Endothelial cell of umbilical vein (primary cell): ENCODE data around the gene RIMKLB. TPM values are rescaled to one million over a fixed set of nuclear protein-coding genes. Genes with fewer than 3 reads are reported as not detected.

Experiments used
- BruUV-seq: library from RNA; stranded (reverse); fragments of 400-500 nt; replicated peaks from 2 replicates; lab custom pipeline; 2021; lab: Mats Ljungman, UMichigan
- CTCF ChIA-PET: fragments of 300-600, 350-600 bp; sonication (Branson Sonifier 250); formaldehyde crosslinking; loops from one replicate; lab custom pipeline; 2021; ENCODE audit warnings: antibody characterized with exemption, inconsistent platforms; lab: Charles Lee
- POLR2A ChIA-PET: fragments of 300-600, 350-600 bp; sonication (Branson Sonifier 250); formaldehyde crosslinking; loops from one replicate; lab custom pipeline; 2021; ENCODE audit warnings: antibody characterized with exemption, inconsistent platforms; lab: Charles Lee
- DNase-seq: peaks from one replicate; pipeline ENCODE4 v3.0.0-alpha.2; 2011; ENCODE audit warnings: low read depth, low spot score
- FAIRE-seq: peaks from 2 replicates; lab custom pipeline; 2011; peaks lifted over from hg19 to GRCh38; lab: Jason Lieb, UNC
- H2AFZ ChIP-seq: 2 replicates; pipeline ENCODE4 v1.6.0; 2012; ENCODE audit warnings: low read depth, low read length, control low read depth, inconsistent platforms
- H3K27ac ChIP-seq: 2 replicates; pipeline ENCODE4 v1.5.1; 2011; ENCODE audit warnings: low read depth, mild to moderate bottlenecking, control low read depth, low read length, moderate library complexity; ENCODE audit not compliant: insufficient read depth
- H3K27me3 ChIP-seq, 2 experiments: 2 replicates each; pipeline versions ENCODE4 v1.6.0 to v1.6.1; 2011; ENCODE audit warnings: low read length in 2 of 2, mixed read lengths in 1 of 2; ENCODE audit not compliant: control insufficient read depth in 2 of 2, insufficient read depth in 2 of 2
- H3K36me3 ChIP-seq, 2 experiments: 2 replicates in 1 of 2; 3 replicates in 1 of 2; pipeline ENCODE4 v1.5.1; 2011; ENCODE audit warnings: low read length in 2 of 2, mild to moderate bottlenecking in 1 of 2, moderate library complexity in 1 of 2; ENCODE audit not compliant: control insufficient read depth in 2 of 2, insufficient read depth in 2 of 2; ENCODE audit errors: extremely low read depth in 1 of 2
- H3K4me1 ChIP-seq: 3 replicates; pipeline ENCODE4 v1.5.1; 2011; ENCODE audit warnings: mild to moderate bottlenecking, low read length; ENCODE audit not compliant: control insufficient read depth, insufficient read depth; ENCODE audit errors: extremely low read depth
- H3K4me2 ChIP-seq: 2 replicates; pipeline ENCODE4 v1.6.1; 2011; ENCODE audit warnings: low read length, control low read depth, mixed read lengths; ENCODE audit not compliant: insufficient read depth
- H3K4me3 ChIP-seq, 3 experiments: fragments of 200-600 bp in 1 of 3; sonication (generic), shearing (Covaris generic) in 1 of 3; replicated peaks in 1 of 3; 2 replicates each; pipeline ENCODE4 v1.5.1; 2011 to 2016; ENCODE audit warnings: control low read depth in 3 of 3, low read length in 3 of 3, mild to moderate bottlenecking in 2 of 3, inconsistent platforms in 1 of 3, low read depth in 1 of 3, moderate library complexity in 1 of 3; ENCODE audit not compliant: insufficient read depth in 1 of 3
- H3K79me2 ChIP-seq: 2 replicates; pipeline ENCODE4 v1.6.0; 2012; ENCODE audit warnings: low read length, inconsistent platforms; ENCODE audit not compliant: control insufficient read depth, insufficient read depth
- H3K9ac ChIP-seq: replicated peaks from 2 replicates; pipeline ENCODE3; 2011; ENCODE audit warnings: low read length, control low read depth; ENCODE audit not compliant: insufficient read depth; ENCODE audit errors: extremely low read depth
- H3K9me1 ChIP-seq: replicated peaks from 3 replicates; pipeline ENCODE4 v1.6.0; 2011; ENCODE audit warnings: mild to moderate bottlenecking, low read length; ENCODE audit not compliant: control insufficient read depth, insufficient read depth; ENCODE audit errors: extremely low read depth
- H3K9me3 ChIP-seq: replicated peaks from 2 replicates; pipeline ENCODE4 v1.5.1; 2012; ENCODE audit warnings: low read length, inconsistent platforms; ENCODE audit not compliant: control insufficient read depth, insufficient read depth
- H4K20me1 ChIP-seq: replicated peaks from 2 replicates; pipeline ENCODE3; 2011; ENCODE audit warnings: mild to moderate bottlenecking, low read length; ENCODE audit not compliant: control insufficient read depth, insufficient read depth; ENCODE audit errors: extremely low read depth
- CTCF ChIP-seq, 2 donors: IDR thresholded peaks; 1 replicate in 1 of 2; 2 replicates in 1 of 2; pipeline ENCODE4 v1.5.1; 2011; ENCODE audit warnings: low read length in 2 of 2, mild to moderate bottlenecking in 2 of 2, moderate library complexity in 2 of 2, control low read depth in 1 of 2, inconsistent platforms in 1 of 2, low read depth in 1 of 2; ENCODE audit not compliant: insufficient read depth in 1 of 2; ENCODE audit errors: extremely low read depth in 1 of 2
- EZH2 ChIP-seq: IDR thresholded peaks from 2 replicates; pipeline ENCODE4 v1.6.1; 2012; ENCODE audit warnings: borderline replicate concordance, low read depth, mild to moderate bottlenecking, moderate library complexity, low read length, inconsistent platforms; ENCODE audit not compliant: severe bottlenecking
- FOS ChIP-seq: IDR thresholded peaks from 2 replicates; pipeline ENCODE4 v1.6.1; 2011; ENCODE audit warnings: mild to moderate bottlenecking, low read length, moderate library complexity, borderline replicate concordance; ENCODE audit not compliant: insufficient read depth
- GATA2 ChIP-seq: IDR thresholded peaks from 2 replicates; pipeline ENCODE4 v1.7.0; 2011; ENCODE audit warnings: low read depth, mild to moderate bottlenecking, moderate library complexity, mixed read lengths, low read length; ENCODE audit not compliant: insufficient read length, insufficient read depth
- JUN ChIP-seq: IDR thresholded peaks from 2 replicates; pipeline ENCODE4 v1.6.1; 2011; ENCODE audit warnings: borderline replicate concordance, low read depth; ENCODE audit not compliant: insufficient read length, insufficient read depth
- MYC ChIP-seq: IDR thresholded peaks from one replicate; pipeline ENCODE4 v1.6.1; 2011; ENCODE audit warnings: mild to moderate bottlenecking, low read depth, low read length
- POLR2A ChIP-seq: IDR thresholded peaks from 2 replicates; pipeline ENCODE4 v1.6.1; 2012; ENCODE audit warnings: low read depth, mild to moderate bottlenecking, control low read depth, low read length
- POLR2AphosphoS5 ChIP-seq: IDR thresholded peaks from 2 replicates; pipeline ENCODE4 v1.6.1; 2012; ENCODE audit warnings: low read depth, mild to moderate bottlenecking, control low read depth, low read length, moderate library complexity; ENCODE audit not compliant: insufficient read depth
- dilution Hi-C: fragments of 300-500 bp; cut with MboI; formaldehyde crosslinking; loops from one replicate; pipeline ENCODE4 v1.15.0; 2019; ENCODE audit warnings: low sequenced_read_pairs; ENCODE audit not compliant: extremely low pct_ligation_motif_present
- intact Hi-C: fragments of 100-400 bp; cut with micrococcal nuclease; formaldehyde crosslinking; loops from one replicate; pipeline ENCODE4 v1.10.0; 2022
- polyA plus RNA-seq, 4 experiments: library from polyadenylated mRNA; depleted of rRNA in 3 of 4; stranded (reverse) in 3 of 4; unstranded in 1 of 4; fragments of >200 nt; gene quantifications; 2 replicates each; pipeline versions ENCODE4 v1.2.1 to v1.2.3, GENCODE V29; 2011 to 2012; ENCODE audit warnings: missing spikeins in 1 of 4
- total RNA-seq: library from RNA; stranded (reverse); gene quantifications from 2 replicates; pipeline ENCODE4 v1.2.3, GENCODE V29; 2021
- TF ChIP-seq, protein P1 (sequence below): IDR thresholded peaks from 2 replicates; pipeline ENCODE4 v1.6.1; 2011; ENCODE audit not compliant: insufficient read depth, insufficient read length

The RIMKLB gene
- total and polyA plus RNA-seq, 2 donors (not counting 3 experiments of a cell fraction or from before 2014, with no cell fraction given): 35.5 to 64.3 TPM

GRCh38 chr12:8672381-8672780 lies 25.4 kb upstream of the RIMKLB start:
- POLR2A ChIA-PET: no interaction called here
- no TSS peak for BruUV-seq
- FAIRE-seq: no peak
- no peak overlapping the region for H3K4me2 ChIP-seq
- H3K9me1 ChIP-seq: no peaks in the 10 kb centered on the region
- intact Hi-C loops (no loop called here), dilution Hi-C loops (no loop called here)
- peaks cover 23% of the 10 kb centered on the region for H3K4me1 ChIP-seq
- H4K20me1 ChIP-seq: no peaks in the 10 kb centered on the region
- no peaks in the 10 kb centered on the region for H3K9me3 ChIP-seq
- CTCF ChIA-PET: interaction anchor here (1.6 kb wide), 1 partner anchor 15 kb away, joined by 6 read pairs; no protein-coding TSS in a partner anchor
- H3K36me3 ChIP-seq: no peaks in the 10 kb centered on the region
- H3K79me2 ChIP-seq: no peaks in the 10 kb centered on the region
- H3K27me3 ChIP-seq: no peaks in the 10 kb centered on the region
- no peak overlapping the region for H2AFZ ChIP-seq
- H3K4me3 ChIP-seq: no peak overlapping the region
- H3K27ac ChIP-seq: no peak overlapping the region
- no peak overlapping the region for H3K9ac ChIP-seq
- no peak for DNase-seq
- TF ChIP-seq EZH2 (no peak), MYC (no peak), POLR2AphosphoS5 (no peak), GATA2 (no peak), JUN (no peak), CTCF (IDR thresholded peaks at IDR 0.05; ENCODE audit: extremely low read depth in 1 of 2, insufficient read depth in 1 of 2, low read depth in 1 of 2, low read length in 2 of 2) (no peak), FOS (no peak), POLR2A (no peak)
- TF ChIP-seq, protein P1, sequence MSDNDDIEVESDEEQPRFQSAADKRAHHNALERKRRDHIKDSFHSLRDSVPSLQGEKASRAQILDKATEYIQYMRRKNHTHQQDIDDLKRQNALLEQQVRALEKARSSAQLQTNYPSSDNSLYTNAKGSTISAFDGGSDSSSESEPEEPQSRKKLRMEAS: no peak
